DLD1 (cell line): ENCODE data around the gene ZNF362.

ENCODE experiments used
- in situ Hi-C: cut with HindIII; loops from 2 replicates; pipeline ENCODE4 v1.10.0; 2017; ENCODE audit warnings: low sequenced_read_pairs

Gene ZNF362

GRCh38 chr1:33339413-33339812, 83.1 kb downstream of the ZNF362 start:
- in situ Hi-C loops, result no loop called here

GRCh38 chr1:33341190-33341589, 84.9 kb downstream of the ZNF362 start:
- in situ Hi-C loops, result no loop called here

GRCh38 chr1:33342041-33342723, 85.9 kb downstream of the ZNF362 start:
- in situ Hi-C loops, result no loop called here

GRCh38 chr1:33343539-33343938, 87.2 kb downstream of the ZNF362 start:
- in situ Hi-C loops, result no loop called here

GRCh38 chr1:33344896-33345560, 88.7 kb downstream of the ZNF362 start:
- in situ Hi-C loops, result no loop called here

GRCh38 chr1:33346533-33346926, 90.2 kb downstream of the ZNF362 start:
- in situ Hi-C loops, result no loop called here

GRCh38 chr1:33346927-33347649, 90.8 kb downstream of the ZNF362 start:
- in situ Hi-C loops, result no loop called here

GRCh38 chr1:33347650-33347992, 91.3 kb downstream of the ZNF362 start:
- in situ Hi-C loops, result no loop called here

GRCh38 chr1:33348194-33348593, 91.9 kb downstream of the ZNF362 start:
- in situ Hi-C loops, result no loop called here

- in situ Hi-C loops, result no loop called here
These were observed 92.4 kb downstream of the ZNF362 start for GRCh38 chr1:33348676-33349080.

- in situ Hi-C loops, result no loop called here
These were observed 92.9 kb downstream of the ZNF362 start for GRCh38 chr1:33349081-33349759.

- in situ Hi-C loops, result no loop called here
These were observed 93.7 kb downstream of the ZNF362 start for GRCh38 chr1:33349778-33350610.
